IMR-90 (cell line): ENCODE data around the gene RAG1. TPM values are rescaled to one million over a fixed set of nuclear protein-coding genes. Genes with fewer than 3 reads are reported as not detected.

Experiments used
- ATAC-seq: fragments of 200-7000 bp; cut with Tn5 transposase; 2 replicates; pipeline ENCODE4 v1.9.1; 2020; ENCODE audit warnings: low read depth, mild to moderate bottlenecking, moderate library complexity
- BruUV-seq: library from RNA; stranded (reverse); fragments of 400-500 nt; replicated peaks from 2 replicates; lab custom pipeline; 2021; lab: Mats Ljungman, UMichigan
- CTCF ChIA-PET: fragments of 300-600 bp; formaldehyde crosslinking; extraction: SDS; loops from one replicate; lab custom pipeline; 2021; ENCODE audit warnings: antibody characterized with exemption; lab: Yijun Ruan, JAX
- POLR2A ChIA-PET: fragments of 300-600 bp; sonication (Branson Sonifier 250); formaldehyde crosslinking; loops from one replicate; lab custom pipeline; 2022; ENCODE audit warnings: antibody characterized with exemption; ENCODE audit not compliant: unreplicated experiment; lab: Charles Lee
- DNase-seq: peaks from one replicate; pipeline ENCODE4 v3.0.0; 2013
- H2AFZ ChIP-seq: replicated peaks from 2 replicates; pipeline ENCODE3; 2013; ENCODE audit warnings: low read length, mild to moderate bottlenecking; ENCODE audit not compliant: poor library complexity
- H2AK5ac ChIP-seq: 2 replicates; pipeline ENCODE4 v1.6.1; 2013; ENCODE audit warnings: low read depth, low read length, inconsistent platforms
- H2AK9ac ChIP-seq: replicated peaks from 2 replicates; pipeline ENCODE3; 2013; ENCODE audit warnings: mild to moderate bottlenecking, low read depth, low read length, moderate library complexity; ENCODE audit not compliant: poor library complexity
- H2BK120ac ChIP-seq: 2 replicates; pipeline ENCODE4 v1.6.1; 2013; ENCODE audit warnings: low read depth, low read length, inconsistent platforms
- H2BK15ac ChIP-seq: 3 replicates; pipeline ENCODE4 v1.6.1; 2013; ENCODE audit warnings: low read depth, low read length, inconsistent platforms
- H2BK20ac ChIP-seq: 2 replicates; pipeline ENCODE4 v1.6.1; 2013; ENCODE audit warnings: low read depth, mild to moderate bottlenecking, inconsistent platforms, low read length, moderate library complexity
- H2BK5ac ChIP-seq: 2 replicates; pipeline ENCODE4 v1.6.1; 2013; ENCODE audit warnings: mild to moderate bottlenecking, low read depth, low read length, inconsistent platforms; ENCODE audit not compliant: poor library complexity, severe bottlenecking
- H3K14ac ChIP-seq: replicated peaks from 2 replicates; pipeline ENCODE4 v1.6.1; 2013; ENCODE audit warnings: low read depth, low read length, inconsistent platforms
- H3K18ac ChIP-seq: 2 replicates; pipeline ENCODE4 v1.6.1; 2013; ENCODE audit warnings: low read depth, low read length, control low read depth
- H3K23ac ChIP-seq: 2 replicates; pipeline ENCODE4 v1.6.1; 2013; ENCODE audit warnings: low read depth, low read length, inconsistent platforms
- H3K27ac ChIP-seq: 2 replicates; pipeline ENCODE4 v1.5.1; 2013; ENCODE audit warnings: mild to moderate bottlenecking, control low read depth, low read length; ENCODE audit not compliant: insufficient read depth
- H3K27me3 ChIP-seq: 2 replicates; pipeline ENCODE4 v1.6.1; 2013; ENCODE audit warnings: low read length; ENCODE audit not compliant: control insufficient read depth, insufficient read depth
- H3K36me3 ChIP-seq: 2 replicates; pipeline ENCODE4 v1.6.1; 2013; ENCODE audit warnings: low read length, mixed read lengths; ENCODE audit not compliant: control insufficient read depth, insufficient read depth
- H3K4ac ChIP-seq: 2 replicates; pipeline ENCODE4 v1.6.1; 2013; ENCODE audit warnings: low read depth, low read length, inconsistent platforms
- H3K4me1 ChIP-seq: 2 replicates; pipeline ENCODE4 v1.6.1; 2013; ENCODE audit warnings: low read length, mixed read lengths; ENCODE audit not compliant: control insufficient read depth, insufficient read depth
- H3K4me2 ChIP-seq: 2 replicates; pipeline ENCODE4 v1.6.1; 2013; ENCODE audit warnings: low read depth, mild to moderate bottlenecking, control low read depth, low read length, moderate library complexity
- H3K4me3 ChIP-seq: 2 replicates; pipeline ENCODE4 v1.5.1; 2013; ENCODE audit warnings: low read depth, mild to moderate bottlenecking, control low read depth, low read length, moderate library complexity; ENCODE audit not compliant: insufficient read depth
- H3K56ac ChIP-seq: 2 replicates; pipeline ENCODE4 v1.6.1; 2013; ENCODE audit warnings: low read length, inconsistent platforms; ENCODE audit not compliant: insufficient read depth; ENCODE audit errors: extremely low read depth
- H3K79me1 ChIP-seq, 2 experiments: 2 replicates each; pipeline ENCODE4 v1.6.1; 2013; ENCODE audit warnings: low read length in 2 of 2, inconsistent platforms in 1 of 2, low read depth in 1 of 2
- H3K9ac ChIP-seq: 2 replicates; pipeline ENCODE4 v1.6.1; 2013; ENCODE audit warnings: low read depth, low read length, control low read depth
- H3K9me1 ChIP-seq: 2 replicates; pipeline ENCODE4 v1.6.1; 2013; ENCODE audit warnings: low read length, inconsistent platforms; ENCODE audit not compliant: insufficient read depth
- H3K9me3 ChIP-seq: 2 replicates; pipeline ENCODE4 v1.6.1; 2013; ENCODE audit warnings: low read length; ENCODE audit not compliant: control insufficient read depth, insufficient read depth
- H4K20me1 ChIP-seq: 2 replicates; pipeline ENCODE4 v1.6.1; 2013; ENCODE audit warnings: low read length, inconsistent platforms; ENCODE audit not compliant: insufficient read depth
- H4K5ac ChIP-seq: 2 replicates; pipeline ENCODE4 v1.6.1; 2013; ENCODE audit warnings: mild to moderate bottlenecking, low read depth, low read length, control low read depth
- H4K8ac ChIP-seq, 2 experiments: 2 replicates each; pipeline ENCODE4 v1.6.1; 2013; ENCODE audit warnings: low read depth in 2 of 2, low read length in 2 of 2, control low read depth in 1 of 2, inconsistent platforms in 1 of 2
- H4K91ac ChIP-seq: 2 replicates; pipeline ENCODE4 v1.6.1; 2013; ENCODE audit warnings: low read depth, low read length, inconsistent platforms; ENCODE audit not compliant: insufficient read depth
- MAFK ChIP-seq: IDR thresholded peaks from 2 replicates; pipeline ENCODE4 v1.6.1; 2012; ENCODE audit warnings: low read depth, low read length, improper control_type of control experiment
- MXI1 ChIP-seq: IDR thresholded peaks from 2 replicates; pipeline ENCODE4 v1.6.1; 2012; ENCODE audit warnings: low read depth, mild to moderate bottlenecking, low read length, moderate library complexity, borderline replicate concordance
- NFE2L2 ChIP-seq: fragments of 150-350 bp; IDR thresholded peaks from 2 replicates; pipeline ENCODE4 v1.6.1; 2016; ENCODE audit warnings: low read depth, mild to moderate bottlenecking, low read length
- RAD21 ChIP-seq: IDR thresholded peaks from 2 replicates; pipeline ENCODE4 v1.6.1; 2012; ENCODE audit warnings: low read length, improper control_type of control experiment
- SMC3 ChIP-seq: fragments of 150-350 bp; IDR thresholded peaks from 2 replicates; pipeline ENCODE4 v1.6.1; 2016; ENCODE audit warnings: low read depth, mild to moderate bottlenecking, antibody characterized with exemption, low read length, moderate library complexity
- WGBS, 2 experiments: methylation state at CpG; one replicate each; pipeline versions ENCODE4 v1.1.5 to v1.1.7; 2013; ENCODE audit warnings: missing lambda C conversion rate in 2 of 2; ENCODE audit not compliant: insufficient read length in 1 of 2; ENCODE audit errors: extremely low coverage in 2 of 2; 5-methylcytosine and 5-hydroxymethylcytosine counted together
- dilution Hi-C: fragments of 300-500 bp; cut with HindIII; formaldehyde crosslinking; loops from one replicate; pipeline ENCODE4 v1.14.3; 2018; ENCODE audit warnings: low sequenced_read_pairs; ENCODE audit not compliant: unreplicated experiment
- in situ Hi-C: fragments of 300-500 bp; cut with MboI; formaldehyde crosslinking; loops from 3 replicates; pipeline ENCODE4 v1.14.3; 2019; ENCODE audit warnings: low sequenced_read_pairs, inconsistent platforms, mixed read lengths
- intact Hi-C: fragments of 100-400 bp; cut with micrococcal nuclease; formaldehyde crosslinking; loops from 2 replicates; pipeline ENCODE4 v1.10.0; 2022
- polyA plus RNA-seq, 3 experiments: library from polyadenylated mRNA; depleted of rRNA; stranded (reverse); fragments of >200 nt; gene quantifications; 2 replicates each; pipeline ENCODE4 v1.2.3, GENCODE V29; 2012; ENCODE audit warnings: low replicate concordance in 1 of 3
- total RNA-seq: library from RNA; depleted of rRNA; stranded (reverse); fragments of >200 nt; gene quantifications from 2 replicates; pipeline ENCODE4 v1.2.3, GENCODE V29; 2012
- TF ChIP-seq, protein P1 (sequence below): fragments of 150-350 bp; IDR thresholded peaks from 2 replicates; pipeline ENCODE4 v1.6.1; 2016; ENCODE audit warnings: low read depth, mild to moderate bottlenecking, low read length, moderate library complexity, borderline replicate concordance
- TF ChIP-seq, protein P2 (sequence below): conservative IDR thresholded peaks from 2 replicates; pipeline ENCODE4 v1.5.1; 2012; ENCODE audit warnings: mild to moderate bottlenecking, low read depth, low read length, improper control_type of control experiment

The RAG1 gene
- total and polyA plus RNA-seq, 2 of the 4 experiments (the other 2 are of a cell fraction), result 0.14 to 0.72 TPM

DNA sequence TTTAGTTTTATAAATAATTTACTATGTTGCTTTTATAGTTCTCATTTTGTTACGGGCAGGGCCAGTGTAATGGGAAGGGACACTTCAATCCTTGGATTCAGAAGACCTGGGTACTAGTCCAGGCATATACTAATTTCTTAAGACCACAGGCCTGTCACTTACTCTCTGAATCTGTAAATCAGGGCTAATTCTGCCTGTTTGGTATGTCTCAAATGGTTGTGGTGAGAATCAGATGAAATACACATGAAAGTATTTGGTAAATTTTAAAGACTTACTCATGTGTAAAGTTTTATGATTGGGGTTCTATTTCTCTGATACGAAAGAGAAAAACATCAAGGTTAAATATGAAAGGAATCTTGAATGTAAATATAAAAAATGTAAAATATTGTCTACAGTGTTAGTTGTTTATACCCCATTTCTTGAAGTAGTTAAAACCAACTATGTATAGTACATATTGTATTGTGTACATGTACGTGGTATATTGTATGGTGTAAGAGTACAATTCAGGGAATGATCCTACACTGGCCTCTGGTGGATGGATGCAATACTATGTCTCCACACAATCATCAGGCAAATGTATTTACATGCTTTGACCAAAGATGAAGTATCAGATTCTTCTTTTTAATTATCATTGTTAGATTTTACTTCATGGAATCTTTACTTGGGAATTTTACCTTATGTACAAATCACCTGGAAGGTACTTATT lies 54.8 kb downstream of the RAG1 start:
- no peak overlapping the region for H3K18ac ChIP-seq
- no peak overlapping the region for H2AK9ac ChIP-seq
- TF ChIP-seq, protein P1, sequence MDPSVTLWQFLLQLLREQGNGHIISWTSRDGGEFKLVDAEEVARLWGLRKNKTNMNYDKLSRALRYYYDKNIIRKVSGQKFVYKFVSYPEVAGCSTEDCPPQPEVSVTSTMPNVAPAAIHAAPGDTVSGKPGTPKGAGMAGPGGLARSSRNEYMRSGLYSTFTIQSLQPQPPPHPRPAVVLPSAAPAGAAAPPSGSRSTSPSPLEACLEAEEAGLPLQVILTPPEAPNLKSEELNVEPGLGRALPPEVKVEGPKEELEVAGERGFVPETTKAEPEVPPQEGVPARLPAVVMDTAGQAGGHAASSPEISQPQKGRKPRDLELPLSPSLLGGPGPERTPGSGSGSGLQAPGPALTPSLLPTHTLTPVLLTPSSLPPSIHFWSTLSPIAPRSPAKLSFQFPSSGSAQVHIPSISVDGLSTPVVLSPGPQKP, result no peak
- no peak for TF ChIP-seq NFE2L2
- 0 out of 2 replicates have a peak, but pooled peaks have one; percentile 31 for TF ChIP-seq SMC3
- TF ChIP-seq, protein P2, sequence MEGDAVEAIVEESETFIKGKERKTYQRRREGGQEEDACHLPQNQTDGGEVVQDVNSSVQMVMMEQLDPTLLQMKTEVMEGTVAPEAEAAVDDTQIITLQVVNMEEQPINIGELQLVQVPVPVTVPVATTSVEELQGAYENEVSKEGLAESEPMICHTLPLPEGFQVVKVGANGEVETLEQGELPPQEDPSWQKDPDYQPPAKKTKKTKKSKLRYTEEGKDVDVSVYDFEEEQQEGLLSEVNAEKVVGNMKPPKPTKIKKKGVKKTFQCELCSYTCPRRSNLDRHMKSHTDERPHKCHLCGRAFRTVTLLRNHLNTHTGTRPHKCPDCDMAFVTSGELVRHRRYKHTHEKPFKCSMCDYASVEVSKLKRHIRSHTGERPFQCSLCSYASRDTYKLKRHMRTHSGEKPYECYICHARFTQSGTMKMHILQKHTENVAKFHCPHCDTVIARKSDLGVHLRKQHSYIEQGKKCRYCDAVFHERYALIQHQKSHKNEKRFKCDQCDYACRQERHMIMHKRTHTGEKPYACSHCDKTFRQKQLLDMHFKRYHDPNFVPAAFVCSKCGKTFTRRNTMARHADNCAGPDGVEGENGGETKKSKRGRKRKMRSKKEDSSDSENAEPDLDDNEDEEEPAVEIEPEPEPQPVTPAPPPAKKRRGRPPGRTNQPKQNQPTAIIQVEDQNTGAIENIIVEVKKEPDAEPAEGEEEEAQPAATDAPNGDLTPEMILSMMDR, result peak; percentile 48
- TF ChIP-seq RAD21, result peak; percentile 47
- TF ChIP-seq MXI1, result no peak
- TF ChIP-seq MAFK, result no peak
- in situ Hi-C loops, result no loop called here
- DNase-seq, result peak; percentile 36
- H2AFZ ChIP-seq, result no peak overlapping the region
- H3K14ac ChIP-seq, result no peak overlapping the region
- no peaks in the 10 kb centered on the region for H3K27me3 ChIP-seq
- H3K79me1 ChIP-seq, result no peaks in the 10 kb centered on the region
- no peak overlapping the region for H3K4me3 ChIP-seq
- intact Hi-C loops, result loop anchor here (1.0 to 5.0 kb wide), 2 partner anchors 35 to 58 kb away; no protein-coding TSS in a partner anchor
- no TSS peak for BruUV-seq
- H3K9ac ChIP-seq, result no peak overlapping the region
- H3K36me3 ChIP-seq, result no peaks in the 10 kb centered on the region
- H3K9me1 ChIP-seq, result no peaks in the 10 kb centered on the region
- H3K23ac ChIP-seq, result no peak overlapping the region
- dilution Hi-C loops, result no loop called here
- no peaks in the 10 kb centered on the region for H3K9me3 ChIP-seq
- POLR2A ChIA-PET, result no interaction called here
- WGBS, 2 experiments, result no CpG with 5 or more reads among the region's 3 CpGs
- H2BK120ac ChIP-seq, result no peak overlapping the region
- H4K5ac ChIP-seq, result no peak overlapping the region
- H3K56ac ChIP-seq, result no peak overlapping the region
- H4K20me1 ChIP-seq, result no peaks in the 10 kb centered on the region
- H2BK5ac ChIP-seq, result no peak overlapping the region
- peak; percentile 89 for ATAC-seq
- H3K27ac ChIP-seq, result no peak overlapping the region
- H2BK15ac ChIP-seq, result no peak overlapping the region
- H4K91ac ChIP-seq, result no peak overlapping the region
- no peak overlapping the region for H2BK20ac ChIP-seq
- H3K4me1 ChIP-seq, result no peaks in the 10 kb centered on the region
- CTCF ChIA-PET, result interaction anchor here (1.0 to 1.2 kb wide), 2 partner anchors 28 to 124 kb away, joined by 3 read pairs; partner anchors contain the start of gene IFTAP
- no peak overlapping the region for H3K4ac ChIP-seq
- H2AK5ac ChIP-seq, result no peak overlapping the region
- H4K8ac ChIP-seq, result no peak overlapping the region
- no peak overlapping the region for H3K4me2 ChIP-seq
